Stimulated activated naive CD8-positive, alpha-beta T cell treated with anti-CD3 and anti-CD28 coated beads, Interleukin-15, amount 100 ng/mL, for 72 hours (primary cell): ENCODE results near the gene CA14.
A peak's percentile ranks its signal among the peaks of the same experiment; 100 is the strongest.
"Not testable (repeated sequence)": the region's sequence is repeated elsewhere in the genome, so short reads cannot be mapped to it uniquely, and the experiment has no call there.

ENCODE experiments used
- ATAC-seq: fragments of 150-1000 bp; cut with Tn5 transposase; 2 replicates; pipeline ENCODE4 v1.10.0; 2021; ENCODE audit warnings: mild to moderate bottlenecking, moderate library complexity
- DNase-seq, 2 donors: peaks; one replicate each; pipeline ENCODE4 v3.0.0; 2021 to 2022
- H3K27ac Mint-ChIP-seq, 2 donors: one replicate each; pipeline ENCODE4 v1.8.0; 2022; ENCODE audit warnings: mild to moderate bottlenecking in 2 of 2, mixed read lengths in 2 of 2, moderate library complexity in 2 of 2
- H3K27me3 Mint-ChIP-seq: one replicate; pipeline ENCODE4 v1.8.0; 2022; ENCODE audit warnings: mixed read lengths
- H3K4me1 Mint-ChIP-seq: one replicate; pipeline ENCODE4 v1.8.0; 2022; ENCODE audit warnings: mild to moderate bottlenecking, mixed read lengths
- H3K4me3 Mint-ChIP-seq, 2 donors: one replicate each; pipeline ENCODE4 v1.8.0; 2022; ENCODE audit warnings: mild to moderate bottlenecking in 2 of 2, mixed read lengths in 2 of 2, moderate library complexity in 1 of 2
- H3K9me3 Mint-ChIP-seq, 2 donors: one replicate each; pipeline ENCODE4 v1.8.0; 2022; ENCODE audit warnings: mixed read lengths in 2 of 2

CA14 gene

GRCh38 chr1:150233359-150234308 lies 23.9 kb upstream of the CA14 start:
- no peak for DNase-seq
- H3K27me3 Mint-ChIP-seq = no peaks in the 10 kb centered on the region
- peaks cover 18% of the 10 kb centered on the region for H3K4me1 Mint-ChIP-seq
- no peaks in the 10 kb centered on the region for H3K9me3 Mint-ChIP-seq
- no peak overlapping the region for H3K4me3 Mint-ChIP-seq
- H3K27ac Mint-ChIP-seq = peak overlapping the region in 1 of 2 donors; percentile 98
- ATAC-seq = no peak

- Mint-ChIP-seq H3K27ac (peak overlapping the region in 1 of 2 donors; percentile 98), H3K4me1 (peaks cover 14% of the 10 kb centered on the region), H3K27me3 (no peaks in the 10 kb centered on the region), H3K4me3 (no peak overlapping the region), H3K9me3 (no peaks in the 10 kb centered on the region)
- DNase-seq (no peak), ATAC-seq (no peak)
Measured at GRCh38 chr1:150234309-150234565, 23.3 kb upstream of the CA14 start.

- Mint-ChIP-seq H3K27me3 (no peaks in the 10 kb centered on the region), H3K4me3 (no peak overlapping the region), H3K9me3 (no peaks in the 10 kb centered on the region), H3K4me1 (peaks cover 14% of the 10 kb centered on the region), H3K27ac (peak overlapping the region in 1 of 2 donors; percentile 98)
- ATAC-seq (peak; percentile 73), DNase-seq (peak; percentile 94 to 97)
Measured at GRCh38 chr1:150234566-150235293, 22.8 kb upstream of the CA14 start.

- Mint-ChIP-seq H3K4me3 (no peak overlapping the region), H3K27ac (no peak overlapping the region), H3K9me3 (no peaks in the 10 kb centered on the region), H3K4me1 (peaks cover 14% of the 10 kb centered on the region), H3K27me3 (no peaks in the 10 kb centered on the region)
- ATAC-seq (no peak), DNase-seq (peak; percentile 50 to 58)
Measured at GRCh38 chr1:150235294-150235851, 22.2 kb upstream of the CA14 start.

- H3K9me3 Mint-ChIP-seq = no peaks in the 10 kb centered on the region
- H3K27me3 Mint-ChIP-seq = no peaks in the 10 kb centered on the region
- H3K27ac Mint-ChIP-seq = peak within 1 kb of the TSS in 1 of 2 donors; percentile 98
- H3K4me3 Mint-ChIP-seq = no peak within 1 kb of the TSS
- H3K4me1 Mint-ChIP-seq = peaks cover 14% of the 10 kb centered on the region
- peak; percentile 92 to 96 for DNase-seq
- peak; percentile 89 for ATAC-seq
Measured at GRCh38 chr1:150235852-150236613, 21.5 kb upstream of the CA14 start, which contains the start of gene ANP32E. Gene ANP32E (minus strand): TSS chr1:150236112. CDS start chr1:150235786, 326 bp downstream.

GRCh38 chr1:150236614-150237100 lies 20.9 kb upstream of the CA14 start:
- Mint-ChIP-seq H3K9me3 (no peaks in the 10 kb centered on the region), H3K4me1 (peaks cover 14% of the 10 kb centered on the region), H3K4me3 (no peak overlapping the region), H3K27me3 (no peaks in the 10 kb centered on the region), H3K27ac (no peak overlapping the region)
- ATAC-seq = no peak
- DNase-seq = no peak

GRCh38 chr1:150237176-150237575 lies 20.4 kb upstream of the CA14 start:
- not testable (repeated sequence) for ATAC-seq, H3K27me3 Mint-ChIP-seq, H3K27ac Mint-ChIP-seq, H3K4me3 Mint-ChIP-seq, H3K9me3 Mint-ChIP-seq
- H3K4me1 Mint-ChIP-seq = peaks cover 14% of the 10 kb centered on the region
- DNase-seq = peak in 1 of 2 donors; percentile 7

GRCh38 chr1:150237746-150238145 lies 19.8 kb upstream of the CA14 start:
- H3K27me3 Mint-ChIP-seq = no peaks in the 10 kb centered on the region
- no peak overlapping the region for H3K27ac Mint-ChIP-seq
- ATAC-seq (no peak), DNase-seq (peak in 1 of 2 donors; percentile 8)
- no peaks in the 10 kb centered on the region for H3K9me3 Mint-ChIP-seq
- no peak overlapping the region for H3K4me3 Mint-ChIP-seq
- H3K4me1 Mint-ChIP-seq = peaks cover 12% of the 10 kb centered on the region

- Mint-ChIP-seq H3K27ac (no peak overlapping the region), H3K27me3 (no peaks in the 10 kb centered on the region), H3K4me3 (no peak overlapping the region), H3K4me1 (no peaks in the 10 kb centered on the region), H3K9me3 (no peaks in the 10 kb centered on the region)
- DNase-seq (no peak), ATAC-seq (no peak)
Measured at GRCh38 chr1:150243003-150243402, 14.6 kb upstream of the CA14 start.

- DNase-seq = no peak
- ATAC-seq = no peak
- Mint-ChIP-seq H3K27ac (no peak overlapping the region), H3K4me3 (no peak overlapping the region), H3K27me3 (peaks cover 11% of the 10 kb centered on the region), H3K4me1 (no peaks in the 10 kb centered on the region), H3K9me3 (no peaks in the 10 kb centered on the region)
Measured at GRCh38 chr1:150249936-150250335, 7.6 kb upstream of the CA14 start.

- Mint-ChIP-seq H3K4me3 (peak overlapping the region; percentile 49 to 79), H3K27ac (no peak overlapping the region), H3K9me3 (no peaks in the 10 kb centered on the region), H3K4me1 (peaks cover 24% of the 10 kb centered on the region), H3K27me3 (peaks cover 44% of the 10 kb centered on the region)
- no peak for ATAC-seq
- DNase-seq = no peak
Measured at GRCh38 chr1:150256198-150256553, 1.4 kb upstream of the CA14 start.

GRCh38 chr1:150256554-150257341 lies 826 bp upstream of the CA14 start:
- peak overlapping the region; percentile 49 to 79 for H3K4me3 Mint-ChIP-seq
- no peaks in the 10 kb centered on the region for H3K9me3 Mint-ChIP-seq
- H3K4me1 Mint-ChIP-seq = peaks cover 24% of the 10 kb centered on the region
- H3K27me3 Mint-ChIP-seq = peaks cover 44% of the 10 kb centered on the region
- ATAC-seq (no peak), DNase-seq (peak in 1 of 2 donors; percentile 10)
- no peak overlapping the region for H3K27ac Mint-ChIP-seq

- Mint-ChIP-seq H3K27ac (no peak overlapping the region), H3K27me3 (peaks cover 33% of the 10 kb centered on the region), H3K9me3 (no peaks in the 10 kb centered on the region), H3K4me3 (no peak overlapping the region), H3K4me1 (peaks cover 24% of the 10 kb centered on the region)
- ATAC-seq = no peak
- DNase-seq = no peak
Measured at GRCh38 chr1:150259217-150259616, 1.6 kb downstream of the CA14 start.

- DNase-seq (no peak), ATAC-seq (no peak)
- Mint-ChIP-seq H3K4me3 (no peak overlapping the region), H3K27ac (peak overlapping the region in 1 of 2 donors; percentile 65), H3K4me1 (peaks cover 24% of the 10 kb centered on the region), H3K27me3 (peaks cover 33% of the 10 kb centered on the region), H3K9me3 (no peaks in the 10 kb centered on the region)
Measured at GRCh38 chr1:150259758-150260669, 2.4 kb downstream of the CA14 start.
